IPS-NIHi11 (cell line): ENCODE data around the gene RPL34.
"Not testable (repeated sequence)": the region's sequence is repeated elsewhere in the genome, so short reads cannot be mapped to it uniquely, and the experiment has no call there.

Experiments
- DNase-seq: peaks from one replicate; pipeline ENCODE4 v3.0.0; 2012; ENCODE audit warnings: mixed read lengths, low spot score

The RPL34 gene

GRCh38 chr4:108620101-108620932 lies at the start of gene RPL34:
Gene RPL34, plus strand, starts transcription at chr4:108620576. Its CDS starts 1,384 bp downstream, at chr4:108621960.
- DNase-seq: peak; percentile 92

- no peak for DNase-seq
Observed at GRCh38 chr4:108570993-108571569, 49.3 kb upstream of the RPL34 start.

- no peak for DNase-seq
Observed at GRCh38 chr4:108574402-108574801, 46.0 kb upstream of the RPL34 start.

GRCh38 chr4:108581083-108581482 lies 39.3 kb upstream of the RPL34 start:
- DNase-seq: no peak

GRCh38 chr4:108586778-108587177 lies 33.6 kb upstream of the RPL34 start:
- no peak for DNase-seq

GRCh38 chr4:108588878-108589277 lies 31.5 kb upstream of the RPL34 start:
- DNase-seq: no peak

- no peak for DNase-seq
Observed at GRCh38 chr4:108589961-108590360, 30.4 kb upstream of the RPL34 start.

GRCh38 chr4:108590776-108591175 lies 29.6 kb upstream of the RPL34 start:
- DNase-seq: no peak

- DNase-seq: peak; percentile 10
Observed at GRCh38 chr4:108592674-108592986, 27.7 kb upstream of the RPL34 start.

GRCh38 chr4:108594296-108594695 lies 26.1 kb upstream of the RPL34 start:
- DNase-seq: not testable (repeated sequence)

- DNase-seq: no peak
Observed at GRCh38 chr4:108596344-108596743, 24.0 kb upstream of the RPL34 start.

GRCh38 chr4:108601106-108601505 lies 19.3 kb upstream of the RPL34 start:
- no peak for DNase-seq

GRCh38 chr4:108601532-108601931 lies 18.8 kb upstream of the RPL34 start:
- no peak for DNase-seq

- DNase-seq: no peak
Observed at GRCh38 chr4:108602163-108602562, 18.2 kb upstream of the RPL34 start.

- DNase-seq: no peak
Observed at GRCh38 chr4:108607079-108607815, 13.1 kb upstream of the RPL34 start.

GRCh38 chr4:108611365-108611764 lies 9.0 kb upstream of the RPL34 start:
- DNase-seq: no peak

- DNase-seq: no peak
Observed at GRCh38 chr4:108612365-108612764, 8.0 kb upstream of the RPL34 start.

- DNase-seq: no peak
Observed at GRCh38 chr4:108619372-108620100, 840 bp upstream of the RPL34 start.

- no peak for DNase-seq
Observed at GRCh38 chr4:108620933-108621905, 843 bp downstream of the RPL34 start.

- no peak for DNase-seq
Observed at GRCh38 chr4:108622022-108622421, 1.6 kb downstream of the RPL34 start.

- DNase-seq: no peak
Observed at GRCh38 chr4:108622828-108623227, 2.5 kb downstream of the RPL34 start.
